Effector memory CD4-positive, alpha-beta T cell (primary cell): ENCODE results near the gene IL9.

ENCODE experiments used
- DNase-seq, 3 donors: peaks; one replicate each; pipeline ENCODE4 v3.0.0-alpha.2; 2020
- H3K27ac ChIP-seq: 2 replicates; pipeline ENCODE4 v1.7.0; 2013; ENCODE audit warnings: mild to moderate bottlenecking, low read length, moderate library complexity; ENCODE audit not compliant: insufficient read depth, poor library complexity, severe bottlenecking
- H3K27me3 ChIP-seq: replicated peaks from 2 replicates; pipeline ENCODE4 v1.7.0; 2013; ENCODE audit warnings: mild to moderate bottlenecking, low read length; ENCODE audit not compliant: insufficient read depth, control insufficient read depth, poor library complexity, severe bottlenecking
- H3K36me3 ChIP-seq: 2 replicates; pipeline ENCODE4 v1.7.0; 2013; ENCODE audit warnings: mild to moderate bottlenecking, low read length, moderate library complexity; ENCODE audit not compliant: control insufficient read depth, insufficient read depth
- H3K4me1 ChIP-seq: 2 replicates; pipeline ENCODE4 v1.7.0; 2013; ENCODE audit warnings: low read length, mild to moderate bottlenecking; ENCODE audit not compliant: control insufficient read depth, insufficient read depth, poor library complexity, severe bottlenecking
- H3K4me3 ChIP-seq: 2 replicates; pipeline ENCODE4 v1.7.0; 2013; ENCODE audit warnings: low read length, low read depth, mild to moderate bottlenecking; ENCODE audit not compliant: insufficient read depth, poor library complexity, severe bottlenecking
- H3K9me3 ChIP-seq: 2 replicates; pipeline ENCODE4 v1.7.0; 2013; ENCODE audit warnings: mild to moderate bottlenecking, low read length, moderate library complexity; ENCODE audit not compliant: control insufficient read depth

The IL9 gene

DNA sequence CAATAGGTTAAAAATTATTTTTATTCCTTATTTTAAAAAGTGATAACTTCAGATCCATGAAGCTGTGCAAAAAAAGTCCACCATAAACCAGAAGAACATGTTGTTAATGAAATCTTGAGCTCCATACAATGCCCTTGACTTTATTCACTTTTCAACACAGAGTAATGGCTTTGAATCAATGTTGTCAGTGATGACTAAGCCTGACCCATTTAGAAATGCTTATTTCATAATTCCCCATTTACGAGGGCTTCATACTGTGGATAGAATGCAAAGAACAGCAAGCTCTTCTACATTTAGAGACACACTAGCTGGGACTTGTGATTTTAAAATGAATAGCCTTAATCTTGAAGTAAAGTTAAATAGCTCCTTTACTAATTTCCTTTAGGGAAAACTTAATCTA, 25.7 kb upstream of the IL9 start:
- Histone ChIP-seq H3K27ac (no peak overlapping the region), H3K36me3 (no peaks in the 10 kb centered on the region), H3K4me1 (peaks cover 3% of the 10 kb centered on the region), H3K4me3 (no peak overlapping the region), H3K9me3 (no peaks in the 10 kb centered on the region), H3K27me3 (peaks cover 3% of the 10 kb centered on the region)
- DNase-seq, result no peak

DNA sequence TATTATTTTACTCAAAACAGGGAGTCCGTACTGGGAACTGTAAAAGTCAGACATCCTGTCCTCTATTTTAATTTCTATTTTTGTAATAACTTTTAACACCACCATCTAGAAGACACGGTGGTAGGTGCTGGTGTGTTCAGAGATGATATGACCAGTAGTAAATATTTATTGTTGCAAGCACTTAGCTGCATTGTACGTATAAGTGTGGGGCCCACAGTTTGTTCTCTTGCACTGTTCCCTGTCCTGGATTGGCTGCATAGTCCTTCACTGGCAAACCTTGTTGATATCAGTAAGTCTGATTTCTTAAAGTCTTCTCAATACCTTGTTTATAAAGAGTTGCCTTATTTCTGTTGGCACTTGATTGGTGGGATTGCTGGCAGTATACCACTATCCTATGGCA, 24.6 kb upstream of the IL9 start:
- Histone ChIP-seq H3K27ac (no peak overlapping the region), H3K9me3 (no peaks in the 10 kb centered on the region), H3K4me3 (no peak overlapping the region), H3K27me3 (no peaks in the 10 kb centered on the region), H3K36me3 (no peaks in the 10 kb centered on the region), H3K4me1 (peaks cover 3% of the 10 kb centered on the region)
- DNase-seq, result no peak

DNA sequence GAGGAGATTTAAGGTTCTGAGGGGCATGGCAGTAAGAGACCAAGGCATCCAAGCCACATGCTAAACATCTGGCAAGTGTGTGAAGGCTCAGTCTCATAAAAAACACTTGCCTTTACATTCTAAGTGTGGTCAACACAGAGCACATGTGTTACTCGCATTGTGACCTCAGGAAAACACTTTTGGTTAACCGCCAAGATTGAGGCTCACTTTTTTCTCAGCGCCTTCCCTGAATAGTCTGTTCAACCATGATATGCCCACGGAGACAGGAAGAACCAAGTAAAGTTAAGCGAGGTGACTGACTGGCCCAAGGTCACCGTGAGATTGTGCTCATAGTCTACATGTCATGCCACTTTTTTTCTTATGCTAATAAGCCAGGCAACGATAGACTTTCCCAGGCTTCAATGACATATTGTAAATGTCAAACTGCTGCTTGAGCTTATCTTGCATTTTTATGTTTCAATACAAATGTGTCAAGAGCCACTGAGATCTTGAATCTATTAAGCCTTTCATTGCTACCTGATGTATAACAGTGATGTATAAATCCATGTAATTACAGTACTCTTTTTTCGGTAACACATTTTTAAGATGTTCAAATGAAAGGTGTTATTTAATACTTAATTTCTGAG, 21.1 kb upstream of the IL9 start:
- Histone ChIP-seq H3K4me3 (no peak overlapping the region), H3K27me3 (no peaks in the 10 kb centered on the region), H3K4me1 (peaks cover 3% of the 10 kb centered on the region), H3K9me3 (no peaks in the 10 kb centered on the region), H3K36me3 (no peaks in the 10 kb centered on the region), H3K27ac (no peak overlapping the region)
- no peak for DNase-seq

DNA sequence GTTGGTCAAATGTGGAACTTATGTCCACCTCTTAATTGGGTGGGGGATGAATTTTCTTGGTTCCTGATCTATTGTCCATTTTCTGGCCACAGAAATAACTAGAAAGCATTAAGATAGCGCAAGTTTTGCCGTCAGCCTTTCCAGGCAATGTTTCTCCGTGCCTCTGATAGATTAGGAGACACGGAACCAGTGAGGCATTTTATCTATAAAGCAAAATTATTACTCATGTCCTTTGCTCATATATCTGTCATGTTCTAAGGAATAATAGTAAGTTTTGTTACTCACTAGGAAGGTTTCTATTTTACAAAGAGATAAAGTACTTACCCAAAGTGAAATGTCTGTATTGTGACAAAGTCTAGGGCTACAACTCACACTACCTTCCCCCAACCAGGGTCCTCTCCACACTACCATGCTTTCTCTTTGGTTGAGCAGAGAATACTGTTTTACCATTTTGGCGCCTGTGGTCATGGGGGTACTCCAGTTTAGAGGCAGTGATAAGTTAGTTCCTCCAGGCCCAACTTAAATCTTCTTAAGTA, 19.9 kb upstream of the IL9 start:
- DNase-seq, result no peak
- Histone ChIP-seq H3K36me3 (no peaks in the 10 kb centered on the region), H3K4me3 (no peak overlapping the region), H3K4me1 (peaks cover 3% of the 10 kb centered on the region), H3K27ac (no peak overlapping the region), H3K9me3 (no peaks in the 10 kb centered on the region), H3K27me3 (no peaks in the 10 kb centered on the region)

DNA sequence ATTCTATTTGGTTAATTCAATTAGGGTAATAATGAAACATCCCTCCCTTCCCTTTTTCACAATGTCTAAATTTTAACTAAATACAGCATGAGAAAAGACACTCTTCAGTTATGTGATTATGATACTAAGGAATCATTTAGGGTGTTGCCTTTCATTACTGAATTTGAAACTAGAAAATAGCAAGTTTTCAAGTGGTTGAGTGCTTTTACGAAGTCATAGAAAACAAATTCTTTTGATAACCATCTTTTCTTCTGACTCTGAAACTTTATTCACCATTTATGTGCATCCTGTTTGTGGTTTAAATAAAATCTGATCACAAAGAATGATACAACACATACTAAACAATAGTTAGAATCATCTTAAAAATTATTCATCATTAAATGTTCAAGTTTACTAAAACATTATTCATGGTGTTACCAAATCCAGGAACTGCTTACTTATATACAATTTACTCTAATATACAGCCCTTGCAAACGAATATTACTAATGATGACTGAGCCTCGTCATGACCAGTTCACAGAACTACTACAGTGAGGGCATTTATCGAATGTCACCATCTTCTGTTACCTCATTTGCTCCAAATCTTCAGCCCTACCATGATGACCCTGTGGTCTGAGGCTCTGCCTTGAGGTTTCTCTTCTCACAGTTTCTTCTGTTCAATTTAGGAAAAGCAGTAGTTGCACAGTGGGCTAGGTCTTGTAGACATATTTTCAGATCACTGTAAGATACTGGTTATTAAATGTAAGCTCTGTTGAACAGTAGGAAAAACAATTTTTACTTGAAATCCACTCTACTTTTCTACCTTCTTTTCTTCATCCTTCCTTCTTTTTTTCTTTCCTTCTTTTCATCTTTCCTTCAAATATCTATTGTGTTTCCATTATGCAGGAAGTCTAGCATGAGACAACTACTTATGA, 18.3 kb upstream of the IL9 start:
- Histone ChIP-seq H3K4me1 (peaks cover 3% of the 10 kb centered on the region), H3K4me3 (no peak overlapping the region), H3K27ac (no peak overlapping the region), H3K27me3 (no peaks in the 10 kb centered on the region), H3K9me3 (no peaks in the 10 kb centered on the region), H3K36me3 (no peaks in the 10 kb centered on the region)
- DNase-seq, result no peak

DNA sequence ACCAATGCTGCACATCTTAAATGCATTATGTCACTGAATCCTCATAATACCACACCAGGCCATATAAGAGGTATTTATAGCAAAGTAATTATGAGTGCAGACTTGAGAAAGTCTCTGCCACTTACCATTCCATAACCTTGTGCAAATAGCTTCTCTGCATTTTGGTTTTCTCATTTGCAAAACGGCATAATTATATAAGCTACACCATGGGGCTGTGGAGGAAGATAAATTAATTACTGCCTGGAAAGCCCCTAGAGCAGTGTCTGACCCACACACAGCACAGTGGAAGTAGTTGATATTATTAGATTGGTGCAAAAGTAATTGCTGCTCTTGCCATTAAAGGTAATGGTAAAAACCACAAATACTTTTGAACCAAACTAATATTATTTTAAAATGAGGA, 9.5 kb upstream of the IL9 start:
- Histone ChIP-seq H3K4me1 (no peaks in the 10 kb centered on the region), H3K27ac (no peak overlapping the region), H3K4me3 (no peak overlapping the region), H3K9me3 (no peaks in the 10 kb centered on the region), H3K27me3 (no peaks in the 10 kb centered on the region), H3K36me3 (no peaks in the 10 kb centered on the region)
- no peak for DNase-seq

DNA sequence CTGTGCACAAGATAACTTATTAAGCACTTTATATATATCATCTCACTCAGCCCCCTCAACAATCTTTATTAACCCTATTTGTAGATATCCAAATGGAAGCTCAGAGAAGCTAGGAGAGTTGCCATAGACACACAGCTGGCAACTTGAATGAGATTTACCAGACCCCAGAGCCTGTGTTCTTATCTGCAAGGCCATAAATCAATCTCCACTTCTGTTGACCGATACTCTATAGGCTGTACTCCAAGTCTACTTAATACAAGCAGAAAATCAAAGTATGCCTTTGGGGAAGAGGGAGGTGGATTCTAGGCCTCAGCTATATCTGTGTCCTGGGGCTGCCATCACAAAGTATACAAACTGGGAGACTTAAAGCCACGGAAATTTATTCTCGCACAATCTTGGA, 6.0 kb upstream of the IL9 start:
- Histone ChIP-seq H3K9me3 (no peaks in the 10 kb centered on the region), H3K4me3 (no peak overlapping the region), H3K36me3 (no peaks in the 10 kb centered on the region), H3K27me3 (no peaks in the 10 kb centered on the region), H3K4me1 (no peaks in the 10 kb centered on the region), H3K27ac (no peak overlapping the region)
- no peak for DNase-seq

DNA sequence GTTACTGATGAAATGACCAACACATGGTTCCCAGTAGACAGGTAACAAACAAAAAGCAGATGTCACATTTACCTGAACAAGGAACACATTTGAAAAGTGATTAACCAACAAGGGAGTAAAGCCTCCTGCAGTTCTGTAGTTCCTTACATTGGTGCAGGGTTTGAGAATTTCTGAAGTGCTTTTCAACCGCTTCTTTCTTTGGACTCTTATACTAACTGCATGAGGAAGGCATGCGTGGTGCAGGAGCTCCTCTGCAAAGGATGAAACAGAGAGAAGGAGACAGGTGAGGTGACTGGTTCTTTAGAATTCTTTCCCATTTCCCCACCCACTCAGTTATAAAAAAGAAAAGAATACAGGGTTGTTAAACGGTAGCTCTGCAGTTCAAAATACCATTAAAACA, 4.6 kb upstream of the IL9 start:
- H3K9me3 ChIP-seq, result no peaks in the 10 kb centered on the region
- no peak overlapping the region for H3K4me3 ChIP-seq
- no peaks in the 10 kb centered on the region for H3K4me1 ChIP-seq
- H3K36me3 ChIP-seq, result no peaks in the 10 kb centered on the region
- no peaks in the 10 kb centered on the region for H3K27me3 ChIP-seq
- no peak overlapping the region for H3K27ac ChIP-seq
- no peak for DNase-seq

DNA sequence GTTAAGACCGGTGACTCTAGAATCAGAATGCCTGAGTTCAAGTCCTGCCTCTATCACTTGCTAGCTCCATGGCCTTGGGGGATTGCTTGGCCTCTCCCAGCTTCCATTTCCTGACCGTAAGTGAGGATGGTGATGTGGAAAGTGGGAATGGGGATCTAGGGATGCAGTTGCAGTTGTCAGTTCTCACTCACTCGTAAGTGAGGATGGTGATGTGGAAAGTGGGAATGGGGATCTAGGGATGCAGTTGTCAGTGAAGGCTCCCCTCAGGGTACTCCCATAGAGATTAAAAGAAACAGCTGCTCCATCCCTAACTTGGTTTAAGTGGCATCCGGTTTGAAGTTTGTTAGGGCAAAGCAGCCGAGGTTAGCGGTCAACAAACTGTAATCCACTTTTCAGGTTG, 3.0 kb upstream of the IL9 start:
- no peaks in the 10 kb centered on the region for H3K4me1 ChIP-seq
- H3K4me3 ChIP-seq, result no peak overlapping the region

DNA sequence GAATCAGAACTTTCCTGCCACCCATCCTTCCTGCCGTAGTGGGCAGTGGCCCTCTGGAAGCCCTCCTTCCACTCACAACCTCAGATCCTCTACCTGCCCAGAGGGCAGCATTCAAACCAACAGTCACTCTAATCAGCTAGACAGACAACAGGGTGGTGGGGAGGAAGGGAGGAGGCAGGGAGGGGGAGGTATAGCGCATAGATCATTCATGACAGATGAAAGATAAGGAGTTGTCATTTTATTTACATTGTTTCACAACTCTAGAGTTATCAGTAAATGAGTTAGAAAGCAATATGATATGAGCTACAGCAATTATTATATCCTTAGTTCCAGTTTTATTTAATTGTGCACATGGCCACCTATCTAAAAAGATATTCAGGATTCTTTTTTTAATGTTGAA, 852 bp downstream of the IL9 start:
- Histone ChIP-seq H3K27me3 (no peaks in the 10 kb centered on the region), H3K9me3 (no peaks in the 10 kb centered on the region), H3K36me3 (no peaks in the 10 kb centered on the region), H3K4me1 (no peaks in the 10 kb centered on the region), H3K4me3 (no peak overlapping the region), H3K27ac (no peak overlapping the region)
- DNase-seq, result no peak

More for the DNA sequence above, 3.0 kb upstream of the IL9 start:
- Histone ChIP-seq H3K27me3 (no peaks in the 10 kb centered on the region), H3K27ac (no peak overlapping the region), H3K9me3 (no peaks in the 10 kb centered on the region), H3K36me3 (no peaks in the 10 kb centered on the region)
- DNase-seq, result no peak
